ENCODE data around the gene CAP1.
A peak's percentile ranks its signal among the peaks of the same experiment; 100 is the strongest.
"Not testable (repeated sequence)": the region's sequence is repeated elsewhere in the genome, so short reads cannot be mapped to it uniquely, and the experiment has no call there.

The CAP1 gene

DNA sequence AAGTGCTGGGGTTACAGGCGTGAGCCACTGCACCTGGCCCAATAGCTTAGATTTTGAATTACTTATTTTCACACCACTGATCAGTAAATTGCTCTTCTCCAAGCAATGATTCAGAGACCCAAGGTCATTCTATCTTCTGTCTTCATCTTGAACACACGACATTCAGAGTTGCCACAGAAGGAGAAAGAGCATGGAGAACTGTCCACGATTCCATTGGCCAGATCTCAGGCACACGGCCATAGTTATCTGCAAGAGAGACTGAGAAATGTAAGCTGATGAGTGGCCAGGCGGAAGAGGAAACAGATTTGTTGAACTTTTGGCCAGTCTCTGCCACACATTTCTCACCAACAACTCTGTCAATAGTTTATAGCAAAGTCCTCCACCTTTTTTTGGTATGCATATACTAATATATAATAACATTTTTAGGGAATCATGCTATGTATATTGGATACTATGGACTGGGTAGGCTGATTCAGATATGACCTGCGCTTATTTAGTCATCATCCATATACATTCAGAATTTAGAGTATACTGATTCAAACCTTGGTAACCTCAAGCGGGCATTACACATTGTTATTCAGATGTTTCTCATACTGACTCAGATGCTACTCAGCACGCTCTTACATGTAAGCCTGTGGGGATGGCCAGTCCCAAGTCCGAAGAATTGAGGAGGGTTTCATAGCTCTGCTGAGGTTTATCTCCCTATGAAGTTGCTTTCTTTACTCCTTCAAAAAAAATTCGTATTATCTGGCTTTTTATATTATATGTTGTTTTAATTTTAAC is 25.5 kb upstream of the CAP1 start:
- no peak overlapping the region for H3K27ac ChIP-seq (ENCODE audit: low read depth, low read length)
- no peaks in the 10 kb centered on the region for H3K27me3 ChIP-seq (ENCODE audit: control insufficient read depth, insufficient read depth, low read length)
- no peak overlapping the region for H3K9ac ChIP-seq (ENCODE audit: low read length)
- H3K36me3 ChIP-seq (ENCODE audit: control insufficient read depth, insufficient read depth, low read length): no peaks in the 10 kb centered on the region
- H3K4me1 ChIP-seq (ENCODE audit: control insufficient read depth, insufficient read depth, low read length): no peaks in the 10 kb centered on the region
- no peak overlapping the region for H3K4me3 ChIP-seq (ENCODE audit: low read length)

DNA sequence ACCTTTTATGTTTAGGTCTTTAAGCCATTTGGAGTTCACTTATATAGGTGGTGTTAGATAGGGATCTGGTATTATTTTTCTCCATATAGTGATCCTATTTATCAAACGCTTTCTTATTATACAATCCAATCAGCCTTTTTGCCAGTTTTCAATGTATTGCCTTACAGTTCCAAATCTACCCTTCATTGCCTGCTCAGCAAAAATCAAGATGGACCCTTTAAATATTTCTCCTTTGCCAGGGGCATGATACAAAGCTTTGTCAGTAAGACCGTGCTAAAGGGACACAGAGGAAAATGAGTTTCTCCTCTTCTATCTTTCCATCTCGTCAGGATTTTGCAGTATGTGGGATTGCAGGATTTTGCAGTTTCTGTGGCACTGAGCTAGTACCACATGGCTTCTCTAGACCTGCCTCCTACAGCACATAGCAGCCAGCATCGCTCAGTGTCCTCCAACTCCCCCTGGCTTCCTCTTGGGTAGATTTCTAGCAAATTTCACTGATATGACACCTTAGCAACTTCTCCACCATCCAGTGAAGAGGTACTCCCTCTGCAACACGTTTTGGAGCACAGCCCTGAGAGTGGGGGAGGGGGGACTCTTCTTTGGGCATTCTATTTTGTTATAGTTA is 22.5 kb upstream of the CAP1 start:
- Histone ChIP-seq H3K9ac (ENCODE audit: low read length) (no peak overlapping the region), H3K4me1 (ENCODE audit: control insufficient read depth, insufficient read depth, low read length) (no peaks in the 10 kb centered on the region), H3K4me3 (ENCODE audit: low read length) (no peak overlapping the region), H3K36me3 (ENCODE audit: control insufficient read depth, insufficient read depth, low read length) (no peaks in the 10 kb centered on the region), H3K27ac (ENCODE audit: low read depth, low read length) (no peak overlapping the region), H3K27me3 (ENCODE audit: control insufficient read depth, insufficient read depth, low read length) (no peaks in the 10 kb centered on the region)

DNA sequence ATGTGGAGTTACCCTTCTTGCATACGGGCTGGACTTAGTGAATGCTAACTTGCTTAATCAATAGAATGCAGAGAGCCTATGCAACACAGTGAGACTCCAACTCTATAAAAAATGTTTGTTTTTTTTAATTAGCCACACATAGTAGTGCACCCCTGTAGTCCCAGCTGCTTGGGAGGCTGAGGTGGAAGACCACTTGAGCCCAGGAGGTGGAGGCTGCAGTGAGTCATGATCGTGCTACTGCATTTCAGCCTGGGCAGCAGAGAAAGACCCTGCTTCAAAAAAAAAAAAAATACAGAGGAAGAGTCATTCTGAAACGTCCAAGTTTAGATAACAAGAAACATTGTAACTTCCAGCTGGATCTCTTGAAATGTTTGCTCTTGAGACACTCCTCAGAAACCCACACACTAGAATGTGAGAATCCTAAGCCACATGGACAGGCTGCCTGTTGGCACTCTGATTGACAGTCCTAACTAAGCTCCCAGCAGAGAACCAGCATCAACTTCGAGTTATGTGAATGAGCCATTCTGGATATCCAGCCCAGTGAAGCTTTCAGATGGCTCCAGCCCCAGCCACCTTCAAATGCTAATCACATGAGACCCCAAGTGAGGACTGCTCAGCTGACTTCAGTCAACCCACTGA is 20.0 kb upstream of the CAP1 start:
- Histone ChIP-seq H3K4me1 (ENCODE audit: control insufficient read depth, insufficient read depth, low read length) (no peaks in the 10 kb centered on the region), H3K36me3 (ENCODE audit: control insufficient read depth, insufficient read depth, low read length) (no peaks in the 10 kb centered on the region), H3K27ac (ENCODE audit: low read depth, low read length) (no peak overlapping the region), H3K9ac (ENCODE audit: low read length) (no peak overlapping the region), H3K4me3 (ENCODE audit: low read length) (no peak overlapping the region), H3K27me3 (ENCODE audit: control insufficient read depth, insufficient read depth, low read length) (no peaks in the 10 kb centered on the region)

DNA sequence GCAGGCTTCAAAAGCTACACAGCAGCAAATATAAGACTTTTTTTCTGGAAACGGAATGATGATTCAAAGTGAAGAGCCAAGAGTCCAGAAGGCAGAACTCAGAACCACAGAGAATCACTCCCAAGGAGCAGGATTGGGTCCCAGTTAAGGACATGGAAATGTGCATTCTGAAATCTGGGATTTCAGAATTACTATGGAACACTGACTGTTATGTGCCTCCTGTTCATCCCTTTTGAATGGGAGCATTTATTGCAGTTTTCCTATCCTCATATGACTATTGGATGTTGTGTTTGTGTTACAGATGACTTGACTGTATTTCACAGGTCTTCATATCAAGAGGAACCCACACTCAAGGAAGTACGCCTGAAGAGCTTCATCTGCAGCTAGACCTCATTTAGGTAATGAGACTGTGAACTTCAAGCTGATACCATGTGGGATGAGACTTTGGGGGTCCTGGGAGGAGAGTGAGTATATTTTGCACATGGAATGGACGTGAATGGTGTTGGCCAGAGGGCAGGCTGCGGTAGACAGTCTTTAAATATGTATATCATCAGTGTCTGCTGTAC is 17.1 kb upstream of the CAP1 start:
- Histone ChIP-seq H3K4me3 (ENCODE audit: low read length) (no peak overlapping the region), H3K36me3 (ENCODE audit: control insufficient read depth, insufficient read depth, low read length) (no peaks in the 10 kb centered on the region), H3K9ac (ENCODE audit: low read length) (no peak overlapping the region), H3K27ac (ENCODE audit: low read depth, low read length) (no peak overlapping the region), H3K27me3 (ENCODE audit: control insufficient read depth, insufficient read depth, low read length) (no peaks in the 10 kb centered on the region), H3K4me1 (ENCODE audit: control insufficient read depth, insufficient read depth, low read length) (no peaks in the 10 kb centered on the region)

DNA sequence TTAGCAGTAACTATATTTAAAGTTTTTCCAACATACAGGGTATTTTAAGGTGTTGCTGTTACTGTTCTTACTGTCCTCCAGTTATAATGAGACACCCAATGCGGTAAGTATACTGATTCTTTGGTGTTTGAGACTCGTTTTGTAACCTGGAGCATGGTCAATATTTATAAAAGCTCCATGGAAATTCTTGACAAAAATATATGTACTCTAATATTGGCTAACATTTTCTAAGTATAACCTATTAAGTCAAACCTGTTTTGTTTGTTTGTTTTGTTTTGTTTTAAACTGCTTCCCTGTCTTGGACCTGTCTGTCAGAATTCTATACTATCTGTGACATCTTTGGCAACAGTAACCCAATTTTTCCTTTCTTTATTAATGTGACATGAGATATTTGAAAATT is 15.9 kb upstream of the CAP1 start:
- Histone ChIP-seq H3K9ac (ENCODE audit: low read length) (no peak overlapping the region), H3K36me3 (ENCODE audit: control insufficient read depth, insufficient read depth, low read length) (no peaks in the 10 kb centered on the region), H3K4me1 (ENCODE audit: control insufficient read depth, insufficient read depth, low read length) (no peaks in the 10 kb centered on the region), H3K4me3 (ENCODE audit: low read length) (no peak overlapping the region), H3K27ac (ENCODE audit: low read depth, low read length) (no peak overlapping the region), H3K27me3 (ENCODE audit: control insufficient read depth, insufficient read depth, low read length) (no peaks in the 10 kb centered on the region)

DNA sequence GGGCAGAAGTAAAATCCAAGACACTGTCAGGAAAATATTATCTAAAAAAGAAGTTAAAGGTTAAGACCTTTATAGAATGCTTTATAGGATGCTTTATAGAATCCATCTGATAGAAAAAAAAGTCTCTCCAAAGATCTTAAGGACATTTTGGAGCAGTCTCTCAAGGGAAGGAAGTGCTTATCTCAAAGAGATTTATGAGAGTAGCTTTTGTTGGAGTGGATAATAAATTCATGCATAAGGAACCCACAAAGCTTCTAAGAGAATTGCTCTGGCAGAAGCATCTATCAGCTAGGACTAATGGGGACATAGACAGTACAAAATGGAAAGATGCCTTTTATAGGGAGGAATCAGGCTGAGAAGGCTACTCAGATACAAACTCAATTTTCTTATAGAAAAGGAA is 12.9 kb upstream of the CAP1 start:
- no peak overlapping the region for H3K4me3 ChIP-seq (ENCODE audit: low read length)
- H3K9ac ChIP-seq (ENCODE audit: low read length): no peak overlapping the region
- H3K36me3 ChIP-seq (ENCODE audit: control insufficient read depth, insufficient read depth, low read length): no peaks in the 10 kb centered on the region
- no peaks in the 10 kb centered on the region for H3K4me1 ChIP-seq (ENCODE audit: control insufficient read depth, insufficient read depth, low read length)
- no peaks in the 10 kb centered on the region for H3K27me3 ChIP-seq (ENCODE audit: control insufficient read depth, insufficient read depth, low read length)
- H3K27ac ChIP-seq (ENCODE audit: low read depth, low read length): no peak overlapping the region

DNA sequence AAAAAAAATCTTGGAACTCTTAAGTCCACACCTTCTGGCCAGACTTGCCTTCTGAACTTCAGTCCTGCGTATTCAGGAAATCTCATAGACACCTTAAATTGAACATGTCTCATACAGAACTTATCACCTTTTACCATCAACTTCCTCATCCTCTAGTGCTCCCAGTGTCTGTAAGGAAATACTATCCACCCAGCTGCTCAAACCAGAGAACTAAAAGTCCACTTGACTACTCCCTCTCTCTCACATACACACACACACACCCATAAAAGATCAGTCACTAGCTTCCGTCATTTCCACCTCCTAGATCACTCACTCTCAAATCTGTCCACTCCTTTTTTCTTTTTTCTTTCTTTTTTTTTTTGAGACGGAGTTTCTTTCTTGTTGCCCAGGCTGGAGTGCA is 10.9 kb upstream of the CAP1 start:
- H3K27ac ChIP-seq (ENCODE audit: low read depth, low read length): no peak overlapping the region
- H3K4me1 ChIP-seq (ENCODE audit: control insufficient read depth, insufficient read depth, low read length): no peaks in the 10 kb centered on the region
- no peaks in the 10 kb centered on the region for H3K36me3 ChIP-seq (ENCODE audit: control insufficient read depth, insufficient read depth, low read length)
- no peak overlapping the region for H3K4me3 ChIP-seq (ENCODE audit: low read length)
- H3K9ac ChIP-seq (ENCODE audit: low read length): no peak overlapping the region
- H3K27me3 ChIP-seq (ENCODE audit: control insufficient read depth, insufficient read depth, low read length): no peaks in the 10 kb centered on the region

DNA sequence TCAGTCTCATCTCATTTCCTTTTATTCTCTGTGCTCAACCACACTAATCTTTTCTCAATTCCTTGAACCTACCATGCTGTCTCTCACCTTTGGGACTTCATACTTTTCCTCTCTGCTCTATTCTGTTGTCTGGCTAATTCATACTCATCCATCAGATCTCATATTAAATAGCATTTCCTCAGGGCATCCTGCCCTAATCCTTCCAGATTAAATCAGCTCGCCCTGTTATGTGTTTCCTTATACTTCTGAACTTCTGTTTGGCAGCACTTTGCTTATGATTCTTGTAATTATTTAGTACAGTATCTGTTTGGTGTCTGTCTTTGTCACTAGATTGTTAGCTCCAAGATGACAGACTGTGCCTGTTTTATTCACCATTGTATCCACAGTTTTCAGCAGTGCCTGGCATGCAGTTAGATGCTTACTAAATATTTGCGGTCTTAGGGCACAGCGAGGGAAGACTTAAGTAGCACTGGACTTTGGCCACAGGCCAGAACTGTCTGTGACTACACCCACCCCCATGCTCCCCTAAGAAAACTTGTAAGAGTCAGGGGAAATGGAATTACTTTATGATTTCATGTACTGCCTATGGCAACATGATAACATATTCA is 9.9 kb upstream of the CAP1 start:
- Histone ChIP-seq H3K27ac (ENCODE audit: low read depth, low read length) (no peak overlapping the region), H3K4me1 (ENCODE audit: control insufficient read depth, insufficient read depth, low read length) (no peaks in the 10 kb centered on the region), H3K27me3 (ENCODE audit: control insufficient read depth, insufficient read depth, low read length) (no peaks in the 10 kb centered on the region), H3K4me3 (ENCODE audit: low read length) (no peak overlapping the region), H3K36me3 (ENCODE audit: control insufficient read depth, insufficient read depth, low read length) (no peaks in the 10 kb centered on the region), H3K9ac (ENCODE audit: low read length) (no peak overlapping the region)

DNA sequence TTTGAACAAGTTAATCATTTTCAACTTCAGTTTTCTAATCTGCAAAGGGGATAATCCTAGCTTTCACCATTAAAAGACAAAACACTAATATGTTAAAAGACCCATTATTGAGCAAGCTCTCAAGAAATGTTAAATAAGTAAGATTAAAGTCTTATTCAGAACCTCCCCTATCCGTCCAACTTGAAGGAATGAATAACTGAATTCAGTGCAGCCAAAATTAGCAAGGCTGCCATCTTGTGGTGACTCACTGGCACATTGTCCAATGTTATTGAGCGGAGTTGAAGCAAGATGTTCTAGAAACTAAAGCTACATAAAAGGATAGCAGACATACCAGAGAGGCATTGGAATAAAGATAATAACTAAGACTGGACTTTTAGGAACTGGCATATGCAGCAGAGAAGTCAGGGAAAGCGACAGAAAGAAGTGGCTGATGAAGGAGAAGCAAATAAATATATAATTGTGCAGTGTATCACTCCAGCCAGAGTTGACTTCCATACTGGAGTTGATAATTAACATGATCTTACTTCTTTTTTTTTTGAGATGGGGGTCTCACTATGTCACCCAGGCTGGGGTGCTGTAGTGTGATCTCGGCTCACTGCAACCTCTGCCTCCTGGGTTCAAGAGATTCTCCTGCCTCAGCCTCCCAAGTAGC is 8.2 kb upstream of the CAP1 start:
- Histone ChIP-seq H3K4me3 (ENCODE audit: low read length) (no peak overlapping the region), H3K27ac (ENCODE audit: low read depth, low read length) (no peak overlapping the region), H3K4me1 (ENCODE audit: control insufficient read depth, insufficient read depth, low read length) (peaks cover 10% of the 10 kb centered on the region)

DNA sequence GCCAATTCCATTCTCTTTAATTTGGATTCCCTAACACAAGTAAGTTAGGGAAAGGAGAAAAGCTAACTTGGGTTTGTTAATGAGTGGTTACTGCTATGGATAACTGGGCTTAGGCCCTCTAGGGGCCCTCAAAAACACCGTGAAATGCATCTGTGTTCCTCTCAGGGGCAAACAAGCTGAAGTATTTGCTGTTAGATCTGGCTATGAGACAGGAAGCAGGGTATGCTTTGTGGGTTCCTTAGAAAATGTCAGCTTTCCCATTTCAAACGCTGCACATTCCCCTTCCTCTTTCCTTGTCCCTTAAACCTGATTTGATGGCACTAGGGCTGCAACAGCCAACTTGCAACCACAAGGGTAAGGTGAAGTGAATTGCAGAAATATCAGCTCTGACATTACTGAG is 5.7 kb upstream of the CAP1 start:
- Histone ChIP-seq H3K4me3 (ENCODE audit: low read length) (no peak overlapping the region), H3K4me1 (ENCODE audit: control insufficient read depth, insufficient read depth, low read length) (peaks cover 18% of the 10 kb centered on the region), H3K27me3 (ENCODE audit: control insufficient read depth, insufficient read depth, low read length) (no peaks in the 10 kb centered on the region), H3K27ac (ENCODE audit: low read depth, low read length) (no peak overlapping the region), H3K9ac (ENCODE audit: low read length) (no peak overlapping the region), H3K36me3 (ENCODE audit: control insufficient read depth, insufficient read depth, low read length) (no peaks in the 10 kb centered on the region)

More for the DNA sequence above, 8.2 kb upstream of the CAP1 start:
- Histone ChIP-seq H3K27me3 (ENCODE audit: control insufficient read depth, insufficient read depth, low read length) (no peaks in the 10 kb centered on the region), H3K36me3 (ENCODE audit: control insufficient read depth, insufficient read depth, low read length) (no peaks in the 10 kb centered on the region), H3K9ac (ENCODE audit: low read length) (no peak overlapping the region)

DNA sequence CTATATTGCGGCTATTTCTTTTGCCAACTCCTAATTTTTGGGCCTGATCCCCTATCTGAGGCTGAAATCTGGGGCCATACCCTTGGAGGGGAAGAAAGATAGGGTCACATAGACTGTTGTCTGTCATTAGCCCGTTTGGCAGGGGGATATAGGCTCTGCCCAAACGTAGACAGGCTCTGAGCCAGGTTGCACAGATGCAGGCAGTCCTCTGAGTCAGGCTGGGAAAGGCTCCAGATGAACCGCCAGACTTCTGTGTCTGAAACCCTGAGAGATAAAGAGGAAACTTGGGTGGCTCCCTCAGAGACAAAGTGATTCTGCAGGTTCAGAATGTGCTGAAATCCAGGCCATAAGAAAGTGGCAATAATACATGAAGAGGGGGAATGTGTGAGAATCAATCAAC is 4.0 kb upstream of the CAP1 start:
- Histone ChIP-seq H3K36me3 (ENCODE audit: control insufficient read depth, insufficient read depth, low read length) (no peaks in the 10 kb centered on the region), H3K4me3 (ENCODE audit: low read length) (no peak overlapping the region), H3K4me1 (ENCODE audit: control insufficient read depth, insufficient read depth, low read length) (peaks cover 22% of the 10 kb centered on the region), H3K27me3 (ENCODE audit: control insufficient read depth, insufficient read depth, low read length) (no peaks in the 10 kb centered on the region), H3K27ac (ENCODE audit: low read depth, low read length) (peak overlapping the region; percentile 86), H3K9ac (ENCODE audit: low read length) (no peak overlapping the region)

DNA sequence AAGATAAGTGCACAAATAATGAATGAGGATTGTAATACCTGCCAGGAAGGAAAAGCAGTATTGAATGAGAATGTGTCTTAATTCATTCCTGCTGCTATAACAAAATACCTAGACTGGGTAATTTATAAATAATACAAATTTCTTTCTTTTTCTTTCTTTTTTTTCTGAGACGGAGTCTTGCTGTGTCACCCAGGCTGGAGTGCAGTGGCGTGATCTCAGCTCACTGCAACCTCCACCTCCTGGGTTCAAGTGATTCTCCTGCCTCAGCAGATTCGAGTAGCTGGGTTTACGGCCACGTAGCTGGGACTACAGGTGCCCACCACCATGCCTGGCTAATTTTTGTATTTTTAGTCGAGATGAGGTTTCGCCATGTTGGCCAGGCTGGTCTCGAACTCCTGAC is 3.3 kb upstream of the CAP1 start:
- not testable (repeated sequence) for H3K36me3 ChIP-seq (ENCODE audit: control insufficient read depth, insufficient read depth, low read length); H3K4me3 ChIP-seq (ENCODE audit: low read length); H3K27me3 ChIP-seq (ENCODE audit: control insufficient read depth, insufficient read depth, low read length); H3K9ac ChIP-seq (ENCODE audit: low read length)
- Histone ChIP-seq H3K27ac (ENCODE audit: low read depth, low read length) (peak overlapping the region; percentile 86), H3K4me1 (ENCODE audit: control insufficient read depth, insufficient read depth, low read length) (peaks cover 27% of the 10 kb centered on the region)
